HG03175 (cell line): ENCODE measurements around the gene PTPRM.

Experiments
- ATAC-seq: cut with Tn5 transposase; IDR thresholded peaks from one replicate; pipeline ENCODE4 v1.9.1; 2021; ENCODE audit warnings: mild to moderate bottlenecking, moderate library complexity; ENCODE audit not compliant: unreplicated experiment

PTPRM gene

DNA sequence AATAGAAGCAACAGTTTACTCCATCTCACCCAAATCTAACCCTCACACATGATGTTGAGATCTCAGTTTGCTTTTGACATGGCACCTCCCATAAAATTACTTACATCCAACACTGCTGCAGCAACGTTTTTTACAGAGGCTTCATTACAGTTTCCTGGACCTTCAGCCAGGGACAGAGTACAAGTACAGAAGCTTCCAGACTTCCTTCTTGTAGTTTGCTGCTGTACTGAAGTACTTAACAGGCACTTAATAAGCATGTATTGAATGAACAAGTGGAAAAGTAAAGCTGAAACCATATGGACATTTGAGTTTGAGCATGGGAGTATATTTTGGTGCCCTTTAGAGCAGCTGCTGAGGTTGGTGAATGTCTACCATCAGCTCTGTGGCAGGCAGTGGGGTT, 514.2 kb downstream of the PTPRM start:
- ATAC-seq = no peak

DNA sequence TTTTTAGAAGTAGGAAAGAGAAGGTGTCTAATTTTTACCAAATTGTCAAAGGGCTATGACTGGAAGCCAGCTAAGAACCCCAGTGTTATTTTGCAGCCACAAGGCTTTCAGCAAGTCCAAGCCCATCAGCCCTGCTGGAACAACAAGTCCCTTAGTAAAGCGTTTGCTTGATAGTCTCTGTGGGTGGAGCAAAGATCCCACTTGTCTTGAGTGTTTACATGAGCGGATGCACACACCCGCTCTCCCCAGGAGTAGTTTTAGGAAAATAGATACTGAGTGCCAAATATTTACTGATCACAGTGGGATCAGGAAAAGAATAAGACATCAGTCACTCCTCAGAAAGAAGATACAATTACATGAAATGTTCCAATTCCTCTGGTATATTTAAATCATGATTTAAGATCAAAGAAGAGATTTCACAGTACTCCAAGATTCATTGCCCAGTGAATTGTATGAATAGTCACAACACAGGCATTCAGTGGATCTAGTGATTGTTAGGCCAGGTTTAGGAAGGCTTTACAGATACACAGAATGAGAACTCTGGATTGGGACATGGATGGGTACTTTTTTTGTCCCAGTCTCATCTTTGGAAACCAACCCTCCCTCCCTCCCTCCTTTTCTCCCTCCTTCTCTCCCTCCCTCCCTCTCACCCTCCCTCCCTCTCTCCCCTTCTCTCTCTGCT, 514.9 kb downstream of the PTPRM start:
- no peak for ATAC-seq

DNA sequence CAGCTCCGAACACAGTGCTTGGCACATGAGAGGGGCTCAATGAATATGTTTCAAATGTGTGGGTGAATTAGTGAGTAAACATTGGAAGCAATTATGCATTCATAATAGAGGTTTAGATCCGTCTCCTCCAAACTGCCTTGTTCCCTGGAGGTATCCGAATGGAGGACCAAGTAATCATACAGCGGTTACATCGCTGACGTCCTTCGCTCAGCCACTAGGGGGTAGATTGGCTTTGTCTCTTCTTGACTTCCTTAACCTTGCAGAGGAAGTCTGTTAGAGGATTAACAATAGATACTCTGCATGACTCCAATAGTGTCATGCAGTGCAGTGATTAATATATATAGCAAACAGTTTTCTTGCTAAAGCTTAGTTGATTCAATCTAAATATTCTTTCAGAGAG, 517.0 kb downstream of the PTPRM start:
- no peak for ATAC-seq

DNA sequence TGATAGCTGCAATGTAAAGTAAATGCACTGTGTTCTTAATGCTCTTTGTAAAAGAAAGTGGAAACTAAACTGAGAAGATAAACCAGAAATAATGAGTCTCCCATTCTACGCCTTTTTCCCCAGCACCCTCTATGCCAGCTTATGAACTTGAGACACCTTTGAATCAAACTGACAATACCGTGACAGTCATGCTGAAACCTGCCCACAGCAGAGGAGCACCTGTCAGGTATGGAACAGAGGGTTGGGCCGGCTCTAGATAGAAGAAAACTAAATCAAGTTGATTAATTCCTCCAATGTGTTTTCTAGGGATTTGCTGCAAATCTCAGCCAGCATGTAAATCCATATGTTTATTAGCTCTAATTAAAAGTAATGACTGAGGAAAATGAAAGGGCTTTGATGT, 521.5 kb downstream of the PTPRM start:
- no peak for ATAC-seq

GRCh38 chr18:8091035-8091434, 523.9 kb downstream of the PTPRM start:
- no peak for ATAC-seq

- no peak for ATAC-seq
Measured at GRCh38 chr18:8095947-8096570, 528.9 kb downstream of the PTPRM start.

GRCh38 chr18:8097399-8097798, 530.3 kb downstream of the PTPRM start:
- ATAC-seq = no peak

- ATAC-seq = no peak
Measured at GRCh38 chr18:8097927-8098326, 530.8 kb downstream of the PTPRM start.

GRCh38 chr18:8106603-8107002, 539.5 kb downstream of the PTPRM start:
- no peak for ATAC-seq

- ATAC-seq = no peak
Measured at GRCh38 chr18:8107426-8107825, 540.3 kb downstream of the PTPRM start.

GRCh38 chr18:8114480-8114879, 547.4 kb downstream of the PTPRM start:
- ATAC-seq = no peak

DNA sequence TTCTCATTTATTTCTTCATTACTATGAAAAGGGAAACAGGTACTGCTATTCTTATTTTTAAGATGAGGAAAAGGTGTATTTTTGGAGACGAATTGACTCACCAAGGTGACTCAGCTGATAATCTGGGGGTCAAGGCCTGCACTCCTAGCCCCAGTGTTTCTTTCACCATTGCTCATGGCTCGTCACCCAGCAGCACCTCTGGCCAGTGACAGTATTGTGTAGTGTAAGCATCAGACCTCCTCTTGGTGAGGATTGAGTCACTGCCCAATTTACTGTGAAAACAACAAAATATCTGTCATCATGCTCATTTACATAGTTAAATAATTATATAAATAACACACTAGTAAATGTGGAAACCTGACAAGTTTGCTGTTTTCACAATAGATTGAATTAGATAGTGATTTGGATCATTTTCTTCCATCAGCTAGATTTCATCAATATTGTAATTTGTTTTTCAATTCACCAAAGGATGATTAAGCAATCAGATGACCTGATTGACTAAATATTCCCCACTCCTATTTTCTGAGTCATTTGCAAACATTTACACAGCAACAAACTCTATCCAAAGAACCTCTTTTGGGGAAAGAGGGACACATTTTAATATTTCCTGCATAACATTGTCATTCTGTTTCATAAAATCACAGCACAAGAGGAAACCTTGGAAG, 549.4 kb downstream of the PTPRM start:
- no peak for ATAC-seq

- ATAC-seq = no peak
Measured at GRCh38 chr18:8117006-8117371, 549.9 kb downstream of the PTPRM start.

DNA sequence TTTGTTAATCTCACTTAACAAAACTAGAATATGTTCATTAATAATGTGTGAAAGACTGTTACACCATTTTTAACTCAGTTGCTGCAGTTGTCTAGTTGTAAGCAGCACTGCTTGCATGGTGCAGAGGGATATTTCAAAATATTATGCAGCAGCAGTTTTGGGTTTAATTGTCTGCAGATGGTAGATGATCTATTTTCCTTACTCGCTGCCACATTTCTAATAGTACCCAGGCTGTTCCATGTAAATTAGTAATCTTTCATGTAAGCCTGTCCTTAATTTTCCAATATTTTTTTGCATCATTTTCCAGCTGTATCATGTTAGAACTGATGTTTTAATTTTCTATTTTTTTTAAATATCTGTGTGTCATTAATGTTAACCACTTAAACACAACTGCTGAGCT, 554.0 kb downstream of the PTPRM start:
- ATAC-seq = no peak

GRCh38 chr18:8121942-8122480, 554.9 kb downstream of the PTPRM start:
- no peak for ATAC-seq

- ATAC-seq = no peak
Measured at GRCh38 chr18:8124232-8125146, 557.4 kb downstream of the PTPRM start.

- ATAC-seq = no peak
Measured at GRCh38 chr18:8130096-8130495, 563.0 kb downstream of the PTPRM start.

- ATAC-seq = no peak
Measured at GRCh38 chr18:8133032-8133431, 565.9 kb downstream of the PTPRM start.

GRCh38 chr18:8133888-8134287, 566.8 kb downstream of the PTPRM start:
- no peak for ATAC-seq

DNA sequence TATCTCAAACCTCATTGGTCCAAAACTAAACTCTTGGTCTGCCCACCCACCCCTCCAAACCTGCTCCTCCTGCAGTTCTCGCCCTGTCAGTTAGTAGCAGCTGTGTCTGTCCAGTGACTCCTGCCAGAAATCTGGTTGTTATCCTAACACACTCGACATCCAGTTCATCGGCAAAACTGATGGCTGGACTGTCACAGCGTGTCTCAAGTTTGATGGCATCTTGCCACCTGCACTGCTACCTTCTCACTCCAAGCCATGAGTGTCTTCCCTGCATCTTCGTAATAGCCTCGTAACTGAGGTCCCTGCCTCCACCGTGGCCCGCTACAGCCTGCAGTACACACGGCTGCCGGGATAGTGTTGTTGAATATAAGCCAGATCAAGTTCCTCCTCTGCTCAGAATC, 572.0 kb downstream of the PTPRM start:
- no peak for ATAC-seq

DNA sequence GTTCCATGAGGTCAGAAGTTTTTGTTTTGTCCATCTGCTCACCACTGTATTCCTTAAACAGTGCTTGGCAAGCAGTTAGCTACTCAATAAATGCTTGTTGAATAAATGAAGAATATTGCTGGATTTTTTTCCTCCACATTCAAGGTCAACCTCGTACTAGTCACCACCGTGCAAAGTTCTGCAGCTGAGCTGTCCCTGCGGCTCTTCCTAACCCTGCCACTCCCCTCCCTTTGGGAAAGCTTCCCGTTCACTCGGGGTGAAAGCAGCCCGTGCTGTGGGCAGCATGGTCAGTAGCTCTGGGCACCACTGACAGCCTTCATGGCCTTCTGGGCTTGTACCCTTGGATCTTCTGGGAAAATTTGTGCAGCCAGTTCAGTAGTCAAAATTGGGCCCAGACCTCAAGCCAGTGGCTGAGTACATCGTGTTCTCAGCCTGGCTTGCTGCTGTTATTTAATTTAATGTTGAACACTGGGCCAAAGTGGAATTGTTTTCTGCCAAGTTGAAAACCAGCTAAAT, 572.8 kb downstream of the PTPRM start:
- no peak for ATAC-seq
